H1 (cell line): ENCODE measurements around the gene PTPRE. TPM values are rescaled to one million over a fixed set of nuclear protein-coding genes. Genes with fewer than 3 reads are reported as not detected.

Experiments
- CTCF ChIA-PET: fragments of 300-600 bp; sonication (Branson Sonifier 250); formaldehyde crosslinking; loops from one replicate; lab custom pipeline; 2021; ENCODE audit not compliant: partially characterized antibody; lab: Charles Lee
- POLR2A ChIA-PET: fragments of 300-600 bp; sonication (Branson Sonifier 250); formaldehyde crosslinking; loops from one replicate; lab custom pipeline; 2021; ENCODE audit warnings: inconsistent platforms; ENCODE audit not compliant: partially characterized antibody; lab: Charles Lee
- DNase-seq, 2 experiments: peaks; one replicate each; pipeline versions ENCODE4 v3.0.0 to v3.0.0-alpha.2; 2010 to 2022; ENCODE audit warnings: low spot score in 2 of 2, low read depth in 1 of 2, mixed read lengths in 1 of 2
- FAIRE-seq: peaks from 2 replicates; lab custom pipeline; 2011; peaks lifted over from hg19 to GRCh38; lab: Jason Lieb, UNC
- H2AFZ ChIP-seq: 2 replicates; pipeline ENCODE4 v1.8.1; 2012; ENCODE audit warnings: low read length, inconsistent platforms
- H2AK5ac ChIP-seq: 2 replicates; pipeline ENCODE4 v1.6.1; 2013; ENCODE audit warnings: low read depth, low read length
- H2BK120ac ChIP-seq: replicated peaks from 2 replicates; pipeline ENCODE3; 2013; ENCODE audit warnings: low read depth, low read length, inconsistent platforms
- H2BK12ac ChIP-seq: 2 replicates; pipeline ENCODE4 v1.6.1; 2013; ENCODE audit warnings: low read depth, low read length
- H2BK15ac ChIP-seq: 2 replicates; pipeline ENCODE4 v1.6.1; 2013; ENCODE audit warnings: low read length
- H2BK20ac ChIP-seq: 2 replicates; pipeline ENCODE4 v1.6.1; 2013; ENCODE audit warnings: low read length
- H2BK5ac ChIP-seq: 2 replicates; pipeline ENCODE4 v1.6.1; 2013; ENCODE audit warnings: low read depth, low read length
- H3K14ac ChIP-seq: 2 replicates; pipeline ENCODE4 v1.6.1; 2013; ENCODE audit warnings: inconsistent platforms; ENCODE audit not compliant: insufficient read length
- H3K18ac ChIP-seq: 2 replicates; pipeline ENCODE4 v1.6.1; 2013; ENCODE audit warnings: low read length; ENCODE audit errors: extremely low read depth
- H3K23ac ChIP-seq: 2 replicates; pipeline ENCODE4 v1.6.1; 2013; ENCODE audit warnings: inconsistent platforms; ENCODE audit not compliant: insufficient read length
- H3K23me2 ChIP-seq: 2 replicates; pipeline ENCODE4 v1.6.1; 2013; ENCODE audit warnings: low read depth, low read length
- H3K27ac ChIP-seq: 2 replicates; pipeline ENCODE4 v1.6.1; 2011; ENCODE audit warnings: low read depth, low read length, inconsistent platforms
- H3K27me3 ChIP-seq, 4 experiments: replicated peaks in 1 of 4; 1 replicate in 1 of 4; 2 replicates in 3 of 4; pipeline versions ENCODE4 v1.6.1 to v1.8.1; 2011 to 2013; ENCODE audit warnings: low read length in 3 of 4, mild to moderate bottlenecking in 3 of 4, inconsistent platforms in 2 of 4, mixed read lengths in 2 of 4, moderate library complexity in 1 of 4; ENCODE audit not compliant: control insufficient read depth in 3 of 4, insufficient read depth in 3 of 4; ENCODE audit errors: extremely low read depth in 1 of 4
- H3K36me3 ChIP-seq, 4 experiments: 2 replicates each; pipeline versions ENCODE4 v1.6.1 to v1.8.1; 2011 to 2013; ENCODE audit warnings: mild to moderate bottlenecking in 4 of 4, low read length in 3 of 4, moderate library complexity in 2 of 4, control low read depth in 1 of 4, inconsistent platforms in 1 of 4; ENCODE audit not compliant: insufficient read depth in 4 of 4, control insufficient read depth in 2 of 4
- H3K4ac ChIP-seq: replicated peaks from 2 replicates; pipeline ENCODE3; 2013; ENCODE audit warnings: low read length, low read depth, mixed read lengths, inconsistent platforms; ENCODE audit not compliant: insufficient read length
- H3K4me1 ChIP-seq, 4 experiments: replicated peaks in 1 of 4; 1 replicate in 1 of 4; 2 replicates in 3 of 4; pipeline versions ENCODE4 v1.6.1 to v1.8.1; 2011 to 2013; ENCODE audit warnings: low read length in 3 of 4, inconsistent platforms in 2 of 4, mixed read lengths in 1 of 4; ENCODE audit not compliant: insufficient read depth in 4 of 4, control insufficient read depth in 3 of 4
- H3K4me2 ChIP-seq, 2 experiments: 2 replicates each; pipeline versions ENCODE4 v1.6.1 to v1.8.1; 2011 to 2013; ENCODE audit warnings: low read depth in 2 of 2, low read length in 2 of 2, control low read depth in 1 of 2, inconsistent platforms in 1 of 2, mild to moderate bottlenecking in 1 of 2; ENCODE audit not compliant: insufficient read depth in 1 of 2
- H3K4me3 ChIP-seq, 4 experiments: fragments of 200-600, 300-600 bp in 1 of 4; sonication (generic), shearing (Covaris generic), sonication (Bioruptor Twin) in 1 of 4; 2 replicates each; pipeline versions ENCODE4 v1.5.1 to v1.8.1; 2011 to 2016; ENCODE audit warnings: low read length in 4 of 4, low read depth in 3 of 4, control low read depth in 2 of 4, inconsistent platforms in 2 of 4, mild to moderate bottlenecking in 2 of 4, mixed read lengths in 1 of 4, moderate library complexity in 1 of 4; ENCODE audit not compliant: insufficient read depth in 2 of 4; ENCODE audit errors: extremely low read depth in 1 of 4
- H3K56ac ChIP-seq: replicated peaks from 2 replicates; pipeline ENCODE3; 2013; ENCODE audit warnings: low read depth, mild to moderate bottlenecking, mixed read lengths, low read length, inconsistent platforms; ENCODE audit not compliant: insufficient read length
- H3K79me1 ChIP-seq: 2 replicates; pipeline ENCODE4 v1.6.1; 2013; ENCODE audit warnings: low read depth, low read length, control low read depth
- H3K79me2 ChIP-seq, 2 experiments: 2 replicates each; pipeline versions ENCODE4 v1.6.1 to v1.8.1; 2012 to 2013; ENCODE audit warnings: low read length in 2 of 2, mild to moderate bottlenecking in 2 of 2, inconsistent platforms in 1 of 2; ENCODE audit not compliant: insufficient read depth in 2 of 2, control insufficient read depth in 1 of 2
- H3K9ac ChIP-seq, 4 experiments: replicated peaks in 1 of 4; 1 replicate in 1 of 4; 2 replicates in 3 of 4; pipeline versions ENCODE4 v1.6.1 to v1.8.1; 2011 to 2013; ENCODE audit warnings: low read depth in 3 of 4, low read length in 3 of 4, control low read depth in 2 of 4, mild to moderate bottlenecking in 2 of 4, moderate library complexity in 2 of 4, inconsistent platforms in 1 of 4; ENCODE audit errors: extremely low read depth in 1 of 4
- H3K9me3 ChIP-seq, 2 experiments: 2 replicates each; pipeline versions ENCODE4 v1.6.1 to v1.8.1; 2012 to 2013; ENCODE audit warnings: mild to moderate bottlenecking in 2 of 2, moderate library complexity in 2 of 2, control low read depth in 1 of 2, inconsistent platforms in 1 of 2, low read depth in 1 of 2, low read length in 1 of 2, mixed read lengths in 1 of 2; ENCODE audit not compliant: insufficient read depth in 2 of 2
- H4K20me1 ChIP-seq, 2 experiments: replicated peaks in 1 of 2; 2 replicates each; pipeline versions ENCODE3 to v1.8.1; 2011 to 2013; ENCODE audit warnings: inconsistent platforms in 2 of 2, low read length in 2 of 2, mild to moderate bottlenecking in 1 of 2; ENCODE audit not compliant: insufficient read depth in 2 of 2, control insufficient read depth in 1 of 2
- H4K5ac ChIP-seq: 2 replicates; pipeline ENCODE4 v1.6.1; 2013; ENCODE audit warnings: low read length, low read depth, mixed read lengths, inconsistent platforms; ENCODE audit not compliant: insufficient read length
- H4K8ac ChIP-seq: 2 replicates; pipeline ENCODE4 v1.8.0; 2013; ENCODE audit warnings: mild to moderate bottlenecking, moderate library complexity, low read length, inconsistent platforms; ENCODE audit not compliant: insufficient read depth; ENCODE audit errors: extremely low read depth
- H4K91ac ChIP-seq: replicated peaks from 2 replicates; pipeline ENCODE3; 2013; ENCODE audit warnings: low read length, mixed read lengths, inconsistent platforms; ENCODE audit not compliant: insufficient read length
- BRCA1 ChIP-seq: IDR thresholded peaks from 2 replicates; pipeline ENCODE4 v1.6.1; 2012; ENCODE audit warnings: low read depth, low read length, improper control_type of control experiment
- CBX8 ChIP-seq: fragments of 300-800, 300-1000 bp; sonication (generic); IDR thresholded peaks from 2 replicates; pipeline ENCODE4 v1.7.1; 2016; ENCODE audit warnings: low read depth, low read length, borderline replicate concordance
- FOSL1 ChIP-seq: IDR thresholded peaks from 2 replicates; pipeline ENCODE4 v1.6.1; 2011; ENCODE audit warnings: mild to moderate bottlenecking, low read depth, low read length, moderate library complexity; ENCODE audit not compliant: insufficient read depth
- HDAC6 ChIP-seq: IDR thresholded peaks from one replicate; pipeline ENCODE4 v1.7.1; 2012; ENCODE audit warnings: low read depth, mild to moderate bottlenecking, inconsistent platforms, low read length, moderate library complexity
- POU5F1 ChIP-seq: IDR thresholded peaks from 2 replicates; pipeline ENCODE4 v1.6.1; 2011; ENCODE audit warnings: low read depth, mild to moderate bottlenecking, low read length, moderate library complexity
- SRF ChIP-seq: IDR thresholded peaks from 2 replicates; pipeline ENCODE4 v1.6.1; 2011; ENCODE audit warnings: mild to moderate bottlenecking, low read depth, low read length, moderate library complexity
- USF2 ChIP-seq: IDR thresholded peaks from 2 replicates; pipeline ENCODE4 v1.6.1; 2011; ENCODE audit warnings: low read length, improper control_type of control experiment
- WGBS, 2 experiments: shearing (Covaris generic) in 1 of 2; methylation state at CpG; one replicate each; pipeline versions ENCODE4 v1.1.6 to v1.1.7; 2013 to 2015; ENCODE audit warnings: low lambda C conversion rate in 2 of 2, mixed read lengths in 2 of 2, inconsistent platforms in 1 of 2, low coverage in 1 of 2, missing lambda C conversion rate in 1 of 2; ENCODE audit not compliant: insufficient replicate concordance in 2 of 2, insufficient coverage in 1 of 2, insufficient read length in 1 of 2; ENCODE audit errors: extremely low coverage in 1 of 2, missing lambda C conversion rate in 1 of 2; 5-methylcytosine and 5-hydroxymethylcytosine counted together
- polyA plus RNA-seq, 7 experiments: library from polyadenylated mRNA; depleted of rRNA in 3 of 7; stranded (reverse) in 5 of 7; unstranded in 2 of 7; fragments of >200 nt in 5 of 7; fragments of 200-250 nt in 2 of 7; gene quantifications; 1 replicate in 5 of 7; 2 replicates in 1 of 7; 4 replicates in 1 of 7; pipeline versions ENCODE4 v1.2.1 to v1.2.3, GENCODE V29; 2011 to 2013; ENCODE audit warnings: missing spikeins in 2 of 7, mixed read lengths in 2 of 7
- total RNA-seq: library from RNA; stranded (reverse); fragmentation: NEBNext Ultra II Directional; extraction: Animal tissue kit (Norgen Biotek cat#: 25700); gene quantifications from 2 replicates; pipeline ENCODE4 v1.2.1, GENCODE V29; 2021

Gene PTPRE
- total and polyA plus RNA-seq, 2 of the 8 experiments (the other 6 are each of a cell fraction or from before 2014, with no cell fraction given), result 0.33 to 0.54 TPM

- no peaks in the 10 kb centered on the region for H3K27me3 ChIP-seq
- no peak overlapping the region for H2BK120ac ChIP-seq
- no peak overlapping the region for H4K5ac ChIP-seq
- H4K91ac ChIP-seq, result no peak overlapping the region
- no peak overlapping the region for H3K4me2 ChIP-seq
- H4K20me1 ChIP-seq, result peaks cover 0 to 5% of the 10 kb centered on the region in 2 experiments
- WGBS, 2 experiments, result 90% methylated on average over 10 of the region's 10 CpGs; no CpG with 5 or more reads in 1 of the 2 experiments
- no peak for FAIRE-seq
- no peaks in the 10 kb centered on the region for H3K79me2 ChIP-seq
- no peak overlapping the region for H3K4me3 ChIP-seq
- no peak overlapping the region for H3K27ac ChIP-seq
- H3K36me3 ChIP-seq, result peaks cover 23 to 66% (median 45%) of the 10 kb centered on the region in 4 experiments
- DNase-seq, result no peak
- H2BK15ac ChIP-seq, result no peak overlapping the region
- H4K8ac ChIP-seq, result no peak overlapping the region
- no peak overlapping the region for H3K14ac ChIP-seq
- H2AK5ac ChIP-seq, result no peak overlapping the region
- no peaks in the 10 kb centered on the region for H3K9me3 ChIP-seq
- no peaks in the 10 kb centered on the region for H3K79me1 ChIP-seq
- H3K23ac ChIP-seq, result no peak overlapping the region
- no peak overlapping the region for H2BK12ac ChIP-seq
- ChIA-PET POLR2A (no interaction called here), CTCF (interaction anchor here (1.2 kb wide), 1 partner anchor 62 kb away, joined by 3 read pairs; no protein-coding TSS in a partner anchor)
- no peak overlapping the region for H3K9ac ChIP-seq
- H2BK20ac ChIP-seq, result no peak overlapping the region
- no peak overlapping the region for H3K4ac ChIP-seq
- H3K56ac ChIP-seq, result no peak overlapping the region
- H2AFZ ChIP-seq, result no peak overlapping the region
- no peak overlapping the region for H2BK5ac ChIP-seq
- H3K18ac ChIP-seq, result no peak overlapping the region
- TF ChIP-seq BRCA1, result no peak
- TF ChIP-seq CBX8, result no peak
- no peak for TF ChIP-seq FOSL1
- TF ChIP-seq HDAC6, result no peak
- TF ChIP-seq USF2, result no peak
- no peak for TF ChIP-seq SRF
- TF ChIP-seq POU5F1, result no peak
- TF ChIP-seq, all 59 proteins: peak for 0
- Histone ChIP-seq H3K4me1 (no peaks in the 10 kb centered on the region), H3K23me2 (no peaks in the 10 kb centered on the region)
These were observed 191.7 kb downstream of the PTPRE start for GRCh38 chr10:128098631-128099030.
